Epithelial cell of proximal tubule (primary cell): Measurements from ENCODE around the gene TADA2A. TPM values are rescaled to one million over a fixed set of nuclear protein-coding genes. Genes with fewer than 3 reads are reported as not detected.
"Not testable (repeated sequence)": the region's sequence is repeated elsewhere in the genome, so short reads cannot be mapped to it uniquely, and the experiment has no call there.

Experiments
- DNase-seq: peaks from one replicate; pipeline ENCODE4 v3.0.0-alpha.2; 2011; ENCODE audit warnings: low read depth
- H3K4me3 ChIP-seq: 2 replicates; pipeline ENCODE4 v1.5.1; 2011; ENCODE audit warnings: low read depth, mild to moderate bottlenecking, low read length
- total RNA-seq: library from RNA; depleted of rRNA; stranded (reverse); fragments of >200 nt; gene quantifications from 2 replicates; pipeline ENCODE4 v1.2.3, GENCODE V29; 2015
- TF ChIP-seq, protein P1 (sequence below): conservative IDR thresholded peaks from 2 replicates; pipeline ENCODE4 v1.5.1; 2012; ENCODE audit warnings: low read depth, mild to moderate bottlenecking, low read length

TADA2A gene
- total RNA-seq, 1 donor from 2014 or later: 10.4 TPM

DNA sequence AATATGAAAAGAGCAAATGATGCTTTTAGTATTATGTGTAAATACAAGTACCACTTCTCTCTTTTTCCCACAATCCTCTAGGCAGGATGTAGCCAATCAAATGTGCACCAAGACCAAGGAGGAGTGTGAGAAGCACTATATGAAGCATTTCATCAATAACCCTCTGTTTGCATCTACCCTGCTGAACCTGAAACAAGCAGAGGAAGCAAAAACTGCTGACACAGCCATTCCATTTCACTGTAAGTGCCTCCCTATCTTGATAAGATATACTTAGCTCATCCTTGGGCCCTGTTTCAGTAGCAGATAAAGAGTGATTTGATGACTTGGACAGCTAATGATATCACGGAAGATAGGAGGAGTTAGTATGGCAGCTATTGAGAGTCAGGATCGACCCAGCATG is 33.7 kb downstream of the TADA2A start:
- no peak for DNase-seq
- no peak overlapping the region for H3K4me3 ChIP-seq
- TF ChIP-seq, protein P1, sequence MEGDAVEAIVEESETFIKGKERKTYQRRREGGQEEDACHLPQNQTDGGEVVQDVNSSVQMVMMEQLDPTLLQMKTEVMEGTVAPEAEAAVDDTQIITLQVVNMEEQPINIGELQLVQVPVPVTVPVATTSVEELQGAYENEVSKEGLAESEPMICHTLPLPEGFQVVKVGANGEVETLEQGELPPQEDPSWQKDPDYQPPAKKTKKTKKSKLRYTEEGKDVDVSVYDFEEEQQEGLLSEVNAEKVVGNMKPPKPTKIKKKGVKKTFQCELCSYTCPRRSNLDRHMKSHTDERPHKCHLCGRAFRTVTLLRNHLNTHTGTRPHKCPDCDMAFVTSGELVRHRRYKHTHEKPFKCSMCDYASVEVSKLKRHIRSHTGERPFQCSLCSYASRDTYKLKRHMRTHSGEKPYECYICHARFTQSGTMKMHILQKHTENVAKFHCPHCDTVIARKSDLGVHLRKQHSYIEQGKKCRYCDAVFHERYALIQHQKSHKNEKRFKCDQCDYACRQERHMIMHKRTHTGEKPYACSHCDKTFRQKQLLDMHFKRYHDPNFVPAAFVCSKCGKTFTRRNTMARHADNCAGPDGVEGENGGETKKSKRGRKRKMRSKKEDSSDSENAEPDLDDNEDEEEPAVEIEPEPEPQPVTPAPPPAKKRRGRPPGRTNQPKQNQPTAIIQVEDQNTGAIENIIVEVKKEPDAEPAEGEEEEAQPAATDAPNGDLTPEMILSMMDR: no peak

DNA sequence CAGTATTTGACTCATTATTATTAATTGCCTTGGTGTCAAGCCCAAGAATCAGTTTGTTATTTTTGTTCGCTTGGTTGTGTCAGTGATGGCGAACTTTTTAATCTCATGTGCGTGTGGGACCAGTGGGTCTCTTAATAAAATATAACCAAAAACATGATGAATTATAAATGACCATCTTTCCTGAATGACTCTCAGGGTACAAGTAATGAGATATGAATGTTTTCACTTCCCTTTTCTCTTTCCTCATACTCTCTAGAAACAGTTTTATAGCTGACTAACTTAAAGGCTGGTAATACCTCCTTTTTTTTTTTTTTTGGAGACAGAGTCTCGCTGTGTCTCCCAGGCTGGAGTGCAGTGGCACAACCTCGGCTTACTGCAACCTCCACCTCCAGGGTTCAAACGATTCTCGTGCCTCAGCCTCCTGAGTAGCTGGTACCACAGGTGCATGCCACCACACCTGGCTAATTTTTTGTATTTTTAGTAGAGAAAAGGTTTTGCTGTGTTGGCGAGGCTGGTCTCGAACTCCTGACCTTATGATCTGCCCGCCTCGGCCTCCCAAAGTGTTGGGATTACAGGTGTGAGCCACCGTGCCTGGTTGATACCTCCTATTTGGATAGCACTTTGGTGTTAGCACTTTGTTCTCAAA is 34.8 kb downstream of the TADA2A start:
- not testable (repeated sequence) for H3K4me3 ChIP-seq, DNase-seq

DNA sequence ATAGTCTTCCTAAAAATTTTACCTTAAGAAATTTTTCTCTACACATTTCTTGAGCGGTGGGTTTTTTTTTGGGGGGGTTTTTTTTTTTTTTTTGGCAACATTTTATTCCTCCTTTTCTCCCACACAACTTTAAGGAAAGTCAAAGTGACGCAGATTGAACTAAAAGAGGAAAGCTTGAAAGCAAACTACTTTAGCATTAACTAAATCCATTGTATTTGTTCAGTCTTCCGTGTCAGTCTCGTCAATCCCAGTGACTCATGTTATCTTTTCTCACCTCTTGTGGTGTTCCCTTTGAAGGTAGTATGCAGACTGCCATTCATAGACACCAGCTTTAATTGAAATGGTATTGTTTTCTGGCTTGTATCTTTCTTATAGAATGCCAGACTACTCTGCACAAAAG is 39.3 kb downstream of the TADA2A start:
- peak; percentile 91 for DNase-seq
- H3K4me3 ChIP-seq: no peak overlapping the region
- TF ChIP-seq, protein P1: no peak

DNA sequence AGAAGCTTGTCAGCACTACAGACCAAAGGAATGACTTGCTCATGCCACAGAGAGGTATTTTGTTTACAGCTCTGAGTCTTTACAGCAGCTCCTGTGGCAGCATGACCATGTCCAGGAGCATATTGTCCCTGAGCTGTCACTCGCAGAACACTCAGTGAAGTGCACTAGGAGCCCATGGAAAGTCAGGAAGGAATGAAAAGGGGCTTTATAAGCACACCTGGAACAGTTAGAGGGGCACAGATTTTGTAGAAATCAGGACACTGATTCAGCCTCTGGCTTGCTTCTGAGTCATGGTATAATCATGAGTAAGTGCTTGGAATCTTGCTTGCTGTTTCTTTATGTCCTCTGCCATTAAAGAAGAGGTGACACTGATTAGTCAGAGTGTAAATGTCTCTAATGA is 41.0 kb downstream of the TADA2A start:
- no peak for DNase-seq
- TF ChIP-seq, protein P1: no peak
- no peak overlapping the region for H3K4me3 ChIP-seq

DNA sequence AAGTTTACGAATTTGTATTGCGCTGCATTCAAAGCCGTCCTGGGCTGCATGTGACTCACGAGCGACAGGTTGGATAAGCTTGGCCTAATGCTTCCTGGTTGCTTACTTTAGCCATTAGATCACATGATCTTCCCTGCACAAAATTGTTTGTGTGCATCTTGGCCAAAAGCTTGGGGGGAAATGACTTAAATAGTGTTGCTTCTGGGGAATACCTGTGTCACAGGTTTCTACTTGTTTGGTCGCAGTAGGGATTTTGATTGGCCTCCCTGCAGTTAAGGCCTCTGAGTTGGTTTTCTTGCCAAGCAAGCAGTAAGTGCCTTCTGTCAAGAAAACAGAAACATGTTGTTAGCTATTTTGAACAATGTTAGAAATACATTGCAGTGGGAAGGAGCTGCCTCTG is 43.4 kb downstream of the TADA2A start:
- TF ChIP-seq, protein P1: no peak

DNA sequence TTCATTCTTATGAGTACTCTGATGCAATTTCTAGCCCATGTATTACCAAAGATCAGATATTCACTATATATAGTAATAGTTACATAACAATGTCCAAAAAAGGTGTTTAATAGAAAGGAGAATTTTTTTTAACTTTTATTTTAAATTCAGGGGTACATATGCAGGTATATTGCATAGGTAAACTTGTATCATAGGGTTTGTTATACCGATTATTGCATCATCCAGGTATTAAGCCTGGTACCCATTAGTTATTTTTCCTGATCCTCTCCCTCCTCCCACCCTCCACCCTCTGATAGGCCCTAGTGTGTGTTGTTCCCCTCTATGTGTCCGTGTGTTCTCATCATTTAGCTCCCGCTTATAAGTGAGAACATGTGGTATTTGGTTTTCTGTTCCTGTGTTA is 51.1 kb downstream of the TADA2A start:
- not testable (repeated sequence) for H3K4me3 ChIP-seq, DNase-seq

More for the DNA sequence above, 43.4 kb downstream of the TADA2A start:
- H3K4me3 ChIP-seq: no peak overlapping the region
- no peak for DNase-seq

DNA sequence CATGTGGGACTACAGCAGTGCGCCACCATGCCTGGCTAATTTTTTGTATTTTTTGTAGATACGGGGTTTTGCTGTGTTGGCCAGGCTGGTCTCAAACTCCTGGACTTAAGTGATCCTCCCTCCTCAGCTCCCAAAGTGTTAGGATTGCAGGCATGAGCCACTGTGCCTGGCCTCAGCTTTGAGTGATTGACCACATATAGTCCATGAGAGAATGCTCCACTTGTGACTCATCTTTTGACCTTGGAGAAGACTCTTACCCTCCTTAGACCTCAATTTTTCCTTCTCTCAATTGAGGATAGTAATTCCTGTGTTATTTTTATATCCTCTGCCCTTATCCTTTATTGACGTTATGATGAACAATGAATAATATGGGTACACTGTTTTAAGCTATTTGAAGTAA is 52.1 kb downstream of the TADA2A start:
- H3K4me3 ChIP-seq: no peak overlapping the region
- no peak for DNase-seq
- TF ChIP-seq, protein P1: no peak

DNA sequence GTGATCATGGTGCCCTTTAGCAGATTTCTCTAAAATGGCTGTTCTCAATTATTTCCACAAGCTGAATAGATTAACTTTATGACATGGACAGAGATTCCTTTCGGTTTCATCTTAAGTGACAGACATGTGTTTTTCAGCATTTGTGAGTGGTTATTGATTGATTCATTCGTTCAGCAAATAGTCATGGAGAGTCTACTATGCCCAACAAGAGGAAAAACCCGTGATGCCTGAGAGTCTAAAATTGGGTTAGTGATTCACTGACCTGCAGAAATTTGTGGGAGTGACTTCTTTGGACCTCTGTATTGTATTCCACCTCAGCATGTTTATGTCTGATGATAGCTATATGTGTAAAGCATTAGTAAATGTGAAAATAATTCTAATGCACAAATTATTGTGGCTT is 55.0 kb downstream of the TADA2A start:
- no peak for DNase-seq
- H3K4me3 ChIP-seq: no peak overlapping the region
- TF ChIP-seq, protein P1: no peak
